SK-N-SH (cell line): ENCODE data around the gene MAPRE2.

Experiments
- CTCF ChIP-seq: fragments of 200-600 bp; sonication (generic); IDR thresholded peaks from 2 replicates; pipeline ENCODE4 v1.6.1; 2017; ENCODE audit warnings: antibody characterized with exemption, mild to moderate bottlenecking, moderate library complexity
- EP300 ChIP-seq, 2 experiments: IDR thresholded peaks; 2 replicates each; pipeline versions ENCODE4 v1.4.0 to v1.6.1; 2012; ENCODE audit warnings: borderline replicate concordance in 1 of 2, low read depth in 1 of 2, low read length in 1 of 2
- YY1 ChIP-seq: IDR thresholded peaks from 2 replicates; pipeline ENCODE4 v1.4.0; 2012; ENCODE audit warnings: low read depth, mild to moderate bottlenecking
- TF ChIP-seq, protein P1 (sequence below): IDR thresholded peaks from 2 replicates; pipeline ENCODE4; 2012
- TF ChIP-seq, protein P2 (sequence below): IDR thresholded peaks from 2 replicates; pipeline ENCODE4 v1.6.1; 2012; ENCODE audit warnings: mild to moderate bottlenecking, low read depth, low read length, moderate library complexity

- TF ChIP-seq YY1: no peak
- no peak for TF ChIP-seq CTCF
- TF ChIP-seq, protein P1, sequence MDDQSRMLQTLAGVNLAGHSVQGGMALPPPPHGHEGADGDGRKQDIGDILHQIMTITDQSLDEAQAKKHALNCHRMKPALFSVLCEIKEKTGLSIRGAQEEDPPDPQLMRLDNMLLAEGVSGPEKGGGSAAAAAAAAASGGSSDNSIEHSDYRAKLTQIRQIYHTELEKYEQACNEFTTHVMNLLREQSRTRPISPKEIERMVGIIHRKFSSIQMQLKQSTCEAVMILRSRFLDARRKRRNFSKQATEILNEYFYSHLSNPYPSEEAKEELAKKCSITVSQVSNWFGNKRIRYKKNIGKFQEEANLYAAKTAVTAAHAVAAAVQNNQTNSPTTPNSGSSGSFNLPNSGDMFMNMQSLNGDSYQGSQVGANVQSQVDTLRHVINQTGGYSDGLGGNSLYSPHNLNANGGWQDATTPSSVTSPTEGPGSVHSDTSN: no peak
- TF ChIP-seq, protein P2, sequence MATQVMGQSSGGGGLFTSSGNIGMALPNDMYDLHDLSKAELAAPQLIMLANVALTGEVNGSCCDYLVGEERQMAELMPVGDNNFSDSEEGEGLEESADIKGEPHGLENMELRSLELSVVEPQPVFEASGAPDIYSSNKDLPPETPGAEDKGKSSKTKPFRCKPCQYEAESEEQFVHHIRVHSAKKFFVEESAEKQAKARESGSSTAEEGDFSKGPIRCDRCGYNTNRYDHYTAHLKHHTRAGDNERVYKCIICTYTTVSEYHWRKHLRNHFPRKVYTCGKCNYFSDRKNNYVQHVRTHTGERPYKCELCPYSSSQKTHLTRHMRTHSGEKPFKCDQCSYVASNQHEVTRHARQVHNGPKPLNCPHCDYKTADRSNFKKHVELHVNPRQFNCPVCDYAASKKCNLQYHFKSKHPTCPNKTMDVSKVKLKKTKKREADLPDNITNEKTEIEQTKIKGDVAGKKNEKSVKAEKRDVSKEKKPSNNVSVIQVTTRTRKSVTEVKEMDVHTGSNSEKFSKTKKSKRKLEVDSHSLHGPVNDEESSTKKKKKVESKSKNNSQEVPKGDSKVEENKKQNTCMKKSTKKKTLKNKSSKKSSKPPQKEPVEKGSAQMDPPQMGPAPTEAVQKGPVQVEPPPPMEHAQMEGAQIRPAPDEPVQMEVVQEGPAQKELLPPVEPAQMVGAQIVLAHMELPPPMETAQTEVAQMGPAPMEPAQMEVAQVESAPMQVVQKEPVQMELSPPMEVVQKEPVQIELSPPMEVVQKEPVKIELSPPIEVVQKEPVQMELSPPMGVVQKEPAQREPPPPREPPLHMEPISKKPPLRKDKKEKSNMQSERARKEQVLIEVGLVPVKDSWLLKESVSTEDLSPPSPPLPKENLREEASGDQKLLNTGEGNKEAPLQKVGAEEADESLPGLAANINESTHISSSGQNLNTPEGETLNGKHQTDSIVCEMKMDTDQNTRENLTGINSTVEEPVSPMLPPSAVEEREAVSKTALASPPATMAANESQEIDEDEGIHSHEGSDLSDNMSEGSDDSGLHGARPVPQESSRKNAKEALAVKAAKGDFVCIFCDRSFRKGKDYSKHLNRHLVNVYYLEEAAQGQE: no peak
- no peak for TF ChIP-seq EP300 (IDR thresholded peaks at IDR 0.05; ENCODE audit: borderline replicate concordance in 1 of 2, low read depth in 1 of 2, low read length in 1 of 2)
These were observed 140.9 kb downstream of the MAPRE2 start for GRCh38 chr18:35182151-35182550.
